WTC11 (cell line): ENCODE data around the gene SCN8A. TPM values are rescaled to one million over a fixed set of nuclear protein-coding genes. Genes with fewer than 3 reads are reported as not detected.

Experiments used
- ATF6 ChIP-seq: sonication (generic); formaldehyde crosslinking; IDR thresholded peaks from 2 replicates; pipeline ENCODE4 v1.8.1; 2023; ENCODE audit warnings: mild to moderate bottlenecking, missing genetic modification reagents
- CBFB ChIP-seq: sonication (generic); formaldehyde crosslinking; IDR thresholded peaks from 2 replicates; pipeline ENCODE4 v1.8.1; 2022; ENCODE audit warnings: mild to moderate bottlenecking, low read depth, missing genetic modification reagents
- CDX4 ChIP-seq: fragments of 250-450 bp; sonication (Bioruptor Pico); IDR thresholded peaks from 2 replicates; pipeline ENCODE4 v1.9.0; 2021; ENCODE audit warnings: moderate library complexity, mild to moderate bottlenecking, inconsistent platforms, borderline replicate concordance
- E2F1 ChIP-seq: sonication (generic); formaldehyde crosslinking; IDR thresholded peaks from 2 replicates; pipeline ENCODE4 v1.8.0; 2022; ENCODE audit warnings: mild to moderate bottlenecking, missing genetic modification reagents
- ZNF232 ChIP-seq: sonication (generic); formaldehyde crosslinking; IDR thresholded peaks from 2 replicates; pipeline ENCODE4 v1.8.0; 2022; ENCODE audit warnings: mild to moderate bottlenecking, missing genetic modification reagents
- ZNF671 ChIP-seq: fragments of 250-450 bp; sonication (Bioruptor Pico); IDR thresholded peaks from 2 replicates; pipeline ENCODE4 v1.8.0; 2021; ENCODE audit warnings: mild to moderate bottlenecking
- total RNA-seq: library from RNA; stranded (reverse); gene quantifications from 3 replicates; pipeline ENCODE4 v1.2.3, GENCODE V29; 2021

Gene SCN8A
- total RNA-seq, 1 experiment from 2014 or later: 14.4 TPM

GRCh38 chr12:51860986-51861385 is 270.0 kb downstream of the SCN8A start (continued):
- TF ChIP-seq E2F1 (CRISPR knock-in tag) (no peak), ATF6 (CRISPR knock-in tag) (no peak), CDX4 (CRISPR knock-in tag) (no peak), ZNF671 (CRISPR knock-in tag) (no peak), CBFB (no peak), ZNF232 (CRISPR knock-in tag) (no peak)

Other genes with a start within 250 kb of the SCN8A start
- not detected in 3 replicates for gene CELA1, start 244.6 kb upstream of the SCN8A start, total RNA-seq
- 11.0 to 18.3 TPM (median 11.2 TPM) in 3 replicates for gene GALNT6, start 199.8 kb upstream of the SCN8A start, total RNA-seq
- gene SLC4A8, start 166.4 kb upstream of the SCN8A start, total RNA-seq: 13.1 to 23.5 TPM (median 16.9 TPM) in 3 replicates